Ramos (cell line): Measurements from ENCODE around the gene STK24.

Experiments used
- in situ Hi-C: fragments of 300-500 bp; cut with MboI; formaldehyde crosslinking; loops from one replicate; pipeline ENCODE4 v1.14.3; 2022; ENCODE audit warnings: low sequenced_read_pairs; ENCODE audit not compliant: unreplicated experiment

STK24 gene

DNA sequence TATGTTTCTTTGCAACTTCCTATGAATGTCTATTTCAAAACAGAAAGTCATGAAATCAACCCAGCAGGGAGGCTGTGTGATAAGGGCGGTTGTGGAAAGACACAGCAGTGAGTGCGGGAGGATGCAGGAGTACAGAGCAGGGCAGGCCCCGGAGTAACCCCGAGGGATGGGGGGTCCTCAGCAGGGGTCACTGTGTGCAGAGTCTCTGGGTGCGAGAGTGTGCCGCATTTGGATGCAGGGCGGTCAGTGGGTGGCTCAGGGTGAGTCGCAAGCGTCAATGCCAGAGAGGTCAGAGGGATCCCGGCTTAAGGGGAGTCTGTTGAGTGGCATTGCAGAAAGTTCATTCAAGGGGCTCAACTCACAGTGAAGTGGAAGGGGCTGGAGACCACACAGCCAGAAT lies 147.8 kb downstream of the STK24 start:
- in situ Hi-C loops = no loop called here

- in situ Hi-C loops = no loop called here
These were observed 148.5 kb downstream of the STK24 start for GRCh38 chr13:98428256-98428966.

- in situ Hi-C loops = no loop called here
These were observed 149.4 kb downstream of the STK24 start for GRCh38 chr13:98427331-98427995.

DNA sequence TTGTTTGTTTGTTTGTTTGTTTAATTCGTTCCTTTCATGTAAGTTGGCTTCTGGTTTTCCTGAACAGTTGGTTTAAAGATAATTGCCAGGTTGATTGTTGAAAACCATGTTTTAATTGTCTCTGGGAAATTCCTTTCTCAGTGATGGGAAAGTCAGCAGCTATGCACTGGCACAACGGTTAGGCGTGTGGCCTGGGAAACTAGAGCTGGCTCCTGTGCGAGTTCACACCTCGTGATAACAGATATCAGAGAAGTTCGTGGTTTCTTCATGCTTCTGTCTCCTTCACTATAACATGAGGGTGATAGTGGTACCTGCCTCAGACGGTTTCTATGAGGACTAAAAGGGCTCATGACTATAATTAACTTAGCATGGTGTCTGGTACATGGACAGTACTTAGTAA lies 153.5 kb downstream of the STK24 start:
- in situ Hi-C loops = loop anchor here (25.0 kb wide), 1 partner anchor 561 kb away; no protein-coding TSS in a partner anchor

GRCh38 chr13:98422046-98422445 lies 154.9 kb downstream of the STK24 start:
- in situ Hi-C loops = loop anchor here (25.0 kb wide), 1 partner anchor 560 kb away; no protein-coding TSS in a partner anchor

- in situ Hi-C loops = loop anchor here (25.0 kb wide), 1 partner anchor 558 kb away; no protein-coding TSS in a partner anchor
These were observed 156.2 kb downstream of the STK24 start for GRCh38 chr13:98420554-98421175.

- in situ Hi-C loops = loop anchor here (25.0 kb wide), 1 partner anchor 558 kb away; no protein-coding TSS in a partner anchor
These were observed 156.9 kb downstream of the STK24 start for GRCh38 chr13:98419786-98420553.

DNA sequence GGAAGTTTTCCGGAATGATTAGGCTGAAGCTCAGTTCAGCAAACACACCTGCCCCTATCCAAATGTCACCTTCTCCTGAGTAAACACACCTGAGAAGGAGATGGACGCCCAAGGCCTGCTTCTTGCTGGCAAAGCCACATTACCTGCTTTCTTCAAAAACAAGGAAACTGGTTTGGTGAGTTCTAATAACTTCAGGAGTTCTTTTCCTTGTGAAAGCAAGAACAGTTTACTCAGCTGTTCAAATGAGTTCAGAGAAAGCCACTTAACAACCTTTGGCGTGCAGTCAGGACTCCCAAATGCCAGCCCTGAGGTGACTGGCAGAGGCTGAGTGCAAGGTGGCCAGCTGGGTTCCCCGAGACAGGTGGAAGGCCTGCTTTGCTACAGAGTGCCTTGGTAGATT lies 160.5 kb downstream of the STK24 start:
- in situ Hi-C loops = loop anchor here (25.0 kb wide), 1 partner anchor 554 kb away; no protein-coding TSS in a partner anchor

DNA sequence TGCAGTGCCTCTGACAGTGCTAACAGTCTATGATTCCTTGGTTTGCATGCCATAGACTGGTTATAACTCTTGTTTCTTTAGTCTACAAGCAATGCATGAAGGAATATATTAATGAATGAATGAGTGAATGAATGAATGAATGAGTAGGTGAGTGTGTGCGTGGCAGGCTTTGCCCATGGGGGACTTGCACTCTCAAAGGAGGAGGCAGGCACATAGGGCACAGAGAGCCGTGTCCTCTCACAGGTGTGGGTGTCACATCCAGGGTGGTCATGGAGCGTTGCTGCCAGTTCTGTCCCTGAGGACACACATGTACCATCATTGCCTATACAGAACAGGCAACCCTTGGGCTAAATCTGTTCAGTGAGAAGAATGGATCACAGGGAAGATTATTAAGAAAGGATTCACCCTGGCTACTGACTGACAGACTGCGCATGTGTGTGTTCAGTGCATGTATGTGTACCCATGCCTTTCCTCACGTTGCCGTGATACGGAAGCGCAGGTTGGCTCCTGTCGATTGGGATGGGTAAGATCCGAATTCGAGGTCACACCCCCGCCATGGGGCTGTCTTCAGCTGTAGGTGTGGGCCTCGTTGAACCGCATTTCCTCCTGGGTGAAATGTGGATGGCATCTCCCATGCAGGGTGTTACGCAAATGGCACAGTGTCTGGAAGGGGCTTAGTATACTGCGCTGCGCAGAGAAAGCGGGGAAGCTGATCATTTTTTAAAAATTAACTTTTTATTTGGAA lies 161.4 kb downstream of the STK24 start:
- in situ Hi-C loops = loop anchor here (25.0 kb wide), 1 partner anchor 553 kb away; no protein-coding TSS in a partner anchor

- in situ Hi-C loops = loop anchor here (25.0 kb wide), 1 partner anchor 551 kb away; no protein-coding TSS in a partner anchor
These were observed 163.1 kb downstream of the STK24 start for GRCh38 chr13:98413796-98414195.

DNA sequence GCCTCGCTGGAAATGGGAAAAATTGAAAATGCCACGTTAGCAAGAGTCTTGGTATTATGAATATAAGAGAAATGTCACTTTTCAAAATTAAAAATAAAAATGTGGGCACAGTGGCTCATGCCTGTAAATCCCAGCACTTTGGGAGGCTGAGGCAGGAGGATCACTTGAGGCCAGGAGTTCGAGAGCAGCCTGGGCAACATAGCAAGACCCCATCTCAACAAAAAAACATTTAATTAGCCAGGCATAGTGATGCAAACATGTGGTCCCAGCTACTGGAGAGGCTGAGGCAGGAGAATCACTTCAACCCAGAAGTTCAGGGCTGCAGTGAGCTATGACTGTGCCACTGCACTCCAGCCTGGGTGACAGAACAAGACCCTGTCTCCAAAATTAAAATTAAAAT lies 163.6 kb downstream of the STK24 start:
- in situ Hi-C loops = loop anchor here (25.0 kb wide), 1 partner anchor 551 kb away; no protein-coding TSS in a partner anchor

DNA sequence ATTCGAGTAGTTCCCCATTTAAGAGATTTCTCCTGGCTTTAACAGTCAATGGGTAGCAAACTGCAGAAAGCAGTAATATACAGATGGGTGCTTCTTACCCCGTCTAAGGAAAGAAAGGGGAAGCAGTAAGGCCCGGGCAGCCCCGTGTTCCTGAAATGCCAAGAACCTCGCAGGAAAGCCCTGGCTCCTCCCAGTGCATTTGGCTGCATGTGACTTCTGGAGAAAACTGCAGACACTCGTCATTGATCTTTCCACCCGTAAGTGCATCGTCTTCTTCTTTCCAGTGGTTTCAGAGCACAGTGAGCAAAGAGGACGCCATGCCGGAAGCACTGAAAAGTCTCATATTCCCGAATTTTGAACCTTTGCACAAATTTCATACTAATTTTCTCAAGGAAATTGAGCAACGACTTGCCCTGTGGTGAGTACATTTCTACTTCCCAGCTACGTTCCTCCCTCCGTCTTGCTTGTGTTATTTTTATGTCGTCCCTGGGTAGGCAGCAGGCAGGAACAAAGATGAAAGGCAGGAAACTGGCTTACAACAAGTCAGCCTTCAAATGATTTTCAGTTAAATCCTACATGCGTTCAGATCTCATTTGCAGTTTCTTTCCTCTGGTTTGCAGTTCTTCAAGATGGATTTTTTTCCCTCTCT lies 165.2 kb downstream of the STK24 start:
- in situ Hi-C loops = loop anchor here (25.0 kb wide), 1 partner anchor 549 kb away; no protein-coding TSS in a partner anchor

DNA sequence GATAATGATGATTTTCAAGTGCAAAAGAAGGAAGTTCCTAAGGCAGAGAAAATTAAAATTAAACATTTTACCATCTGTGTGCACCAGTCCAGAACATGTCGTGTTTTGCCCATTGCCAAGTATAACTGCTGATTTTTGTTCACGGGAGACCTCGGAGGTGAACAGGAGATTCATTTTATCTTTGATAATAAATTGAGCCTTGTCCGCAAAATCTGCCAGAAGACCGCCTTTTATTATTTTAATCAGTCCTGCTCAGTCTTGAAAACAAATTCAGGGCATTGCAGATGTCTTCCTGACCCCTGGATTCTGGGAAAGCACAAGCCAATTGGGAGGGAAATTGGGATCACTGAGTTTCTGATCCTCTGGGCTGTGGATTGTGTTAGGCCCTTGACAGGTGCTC lies 165.9 kb downstream of the STK24 start:
- in situ Hi-C loops = loop anchor here (25.0 kb wide), 1 partner anchor 549 kb away; no protein-coding TSS in a partner anchor

DNA sequence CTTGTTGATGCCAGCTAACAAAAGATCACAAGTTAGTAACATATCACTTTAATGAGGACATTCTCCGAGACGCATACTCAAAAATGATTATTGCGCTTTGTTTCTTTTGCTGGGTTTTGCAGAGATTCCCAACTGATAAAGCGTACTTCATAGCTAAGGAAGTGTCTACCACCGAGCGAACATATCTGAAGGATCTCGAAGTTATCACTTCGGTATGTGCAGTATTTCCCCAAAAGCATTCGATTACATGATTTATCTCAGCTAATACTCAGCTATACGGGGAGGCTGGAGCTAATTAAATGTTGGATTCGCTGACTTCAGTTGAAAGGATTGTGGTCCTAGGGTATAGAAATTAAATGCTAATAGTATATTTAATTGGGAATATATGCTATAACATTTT lies 166.3 kb downstream of the STK24 start:
- in situ Hi-C loops = loop anchor here (25.0 kb wide), 1 partner anchor 548 kb away; no protein-coding TSS in a partner anchor

DNA sequence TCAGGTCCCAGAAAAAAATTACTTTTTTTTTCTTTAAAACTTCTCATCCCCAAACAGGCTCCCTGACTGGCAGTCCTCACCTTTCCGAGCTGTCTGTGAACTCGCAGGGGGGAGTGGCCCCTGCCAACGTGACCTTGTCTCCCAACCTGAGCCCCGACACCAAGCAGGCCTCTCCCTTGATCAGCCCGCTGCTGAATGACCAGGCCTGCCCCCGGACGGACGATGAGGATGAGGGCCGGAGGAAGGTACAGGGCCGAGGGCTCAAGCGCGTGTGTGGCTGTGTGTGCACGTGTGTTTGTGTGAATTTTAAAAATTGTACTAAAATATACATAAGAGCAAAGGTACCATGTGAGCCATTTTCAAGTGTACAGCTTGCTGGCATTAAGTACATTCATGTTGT lies 167.6 kb downstream of the STK24 start:
- in situ Hi-C loops = loop anchor here (25.0 kb wide), 1 partner anchor 547 kb away; no protein-coding TSS in a partner anchor

DNA sequence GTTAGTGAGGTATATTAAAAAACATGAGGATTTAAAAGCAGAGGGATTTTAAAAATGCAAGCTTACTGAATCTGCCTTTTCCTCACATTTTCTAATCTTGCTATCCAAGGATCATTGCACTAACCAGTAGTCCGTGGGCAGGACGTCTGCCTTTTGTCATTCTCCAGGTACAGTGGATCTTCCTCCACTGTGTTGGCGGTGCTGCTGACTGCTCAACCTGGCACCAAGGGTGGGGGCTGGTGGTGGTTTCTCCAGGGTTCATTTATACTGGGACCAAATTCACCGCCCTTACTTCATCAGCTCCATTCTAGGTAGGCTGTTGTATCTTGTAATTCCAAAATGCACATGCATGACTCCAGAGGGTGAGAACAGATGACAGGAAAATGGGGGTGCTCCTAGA lies 169.3 kb downstream of the STK24 start:
- in situ Hi-C loops = loop anchor here (25.0 kb wide), 1 partner anchor 545 kb away; no protein-coding TSS in a partner anchor

GRCh38 chr13:98406971-98407370 lies 169.9 kb downstream of the STK24 start:
- in situ Hi-C loops = loop anchor here (25.0 kb wide), 1 partner anchor 545 kb away; no protein-coding TSS in a partner anchor

DNA sequence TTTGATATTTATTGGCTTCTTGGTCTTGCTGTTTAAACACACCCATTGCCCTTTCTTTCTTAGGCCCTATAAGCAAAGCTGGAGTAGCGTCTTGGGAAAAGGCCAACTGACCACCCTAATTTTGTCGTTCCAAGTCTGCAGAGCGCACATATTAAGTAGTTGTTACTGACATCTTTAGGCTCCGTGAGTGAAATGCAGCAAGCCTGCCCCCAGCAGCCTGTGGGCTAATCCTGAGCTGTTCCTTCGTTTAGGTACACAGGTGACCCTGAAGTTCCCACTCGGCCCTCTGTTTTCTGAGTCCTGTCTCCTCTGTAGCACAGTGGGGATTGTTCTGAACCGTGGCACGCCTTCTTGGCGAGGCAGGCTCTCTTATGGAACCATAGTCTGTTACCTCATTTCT lies 170.5 kb downstream of the STK24 start:
- in situ Hi-C loops = loop anchor here (25.0 kb wide), 1 partner anchor 544 kb away; no protein-coding TSS in a partner anchor
